Activated gamma-delta T cell treated with Interleukin-2 at 50 U/mL for 16 hours (primary cell): ENCODE measurements around the gene MRPL41.
"Not testable (repeated sequence)": the region's sequence is repeated elsewhere in the genome, so short reads cannot be mapped to it uniquely, and the experiment has no call there.

Experiments
- DNase-seq: peaks from one replicate; pipeline ENCODE4 v3.0.0-alpha.2; 2020

MRPL41 gene

DNA sequence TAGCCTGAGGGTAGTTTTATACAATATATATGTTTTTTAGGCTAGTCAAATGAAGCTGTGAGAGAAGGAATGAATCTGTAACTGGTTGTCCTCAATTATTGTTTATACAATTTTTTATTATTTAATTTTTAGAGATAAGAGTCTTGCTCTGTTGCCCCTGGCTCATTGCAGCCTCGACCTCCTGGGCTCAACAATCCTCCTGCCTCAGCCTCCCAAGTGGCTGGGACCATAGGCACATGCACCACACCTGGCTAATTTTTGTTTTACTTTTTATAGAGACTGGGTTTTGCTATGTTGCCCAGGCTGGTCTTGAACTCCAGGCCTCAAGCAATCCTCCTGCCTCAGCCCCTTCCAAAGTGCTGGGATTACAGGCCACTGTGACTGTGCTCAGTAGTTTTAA, 2.7 kb downstream of the MRPL41 start:
- no peak for DNase-seq

DNA sequence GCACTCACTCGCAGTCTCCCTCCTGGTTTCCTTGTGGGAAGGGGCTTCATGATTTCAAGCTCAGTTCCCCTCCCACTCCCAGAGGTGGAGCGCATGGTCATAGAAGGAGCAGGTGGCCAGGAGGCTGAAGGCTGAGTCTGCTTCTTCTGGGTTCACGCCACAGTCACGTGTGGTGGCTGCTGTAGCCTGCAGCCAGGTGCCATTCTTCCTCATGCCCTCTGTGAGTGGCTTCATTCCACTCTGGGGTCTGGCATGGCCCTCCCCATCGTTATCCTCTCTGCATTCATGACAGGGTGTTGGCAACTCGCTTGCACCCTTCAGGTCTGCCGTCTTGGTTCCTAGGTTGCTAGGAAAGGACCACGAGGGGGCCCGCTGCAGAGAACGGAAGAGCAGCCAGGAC, 3.5 kb downstream of the MRPL41 start:
- no peak for DNase-seq

DNA sequence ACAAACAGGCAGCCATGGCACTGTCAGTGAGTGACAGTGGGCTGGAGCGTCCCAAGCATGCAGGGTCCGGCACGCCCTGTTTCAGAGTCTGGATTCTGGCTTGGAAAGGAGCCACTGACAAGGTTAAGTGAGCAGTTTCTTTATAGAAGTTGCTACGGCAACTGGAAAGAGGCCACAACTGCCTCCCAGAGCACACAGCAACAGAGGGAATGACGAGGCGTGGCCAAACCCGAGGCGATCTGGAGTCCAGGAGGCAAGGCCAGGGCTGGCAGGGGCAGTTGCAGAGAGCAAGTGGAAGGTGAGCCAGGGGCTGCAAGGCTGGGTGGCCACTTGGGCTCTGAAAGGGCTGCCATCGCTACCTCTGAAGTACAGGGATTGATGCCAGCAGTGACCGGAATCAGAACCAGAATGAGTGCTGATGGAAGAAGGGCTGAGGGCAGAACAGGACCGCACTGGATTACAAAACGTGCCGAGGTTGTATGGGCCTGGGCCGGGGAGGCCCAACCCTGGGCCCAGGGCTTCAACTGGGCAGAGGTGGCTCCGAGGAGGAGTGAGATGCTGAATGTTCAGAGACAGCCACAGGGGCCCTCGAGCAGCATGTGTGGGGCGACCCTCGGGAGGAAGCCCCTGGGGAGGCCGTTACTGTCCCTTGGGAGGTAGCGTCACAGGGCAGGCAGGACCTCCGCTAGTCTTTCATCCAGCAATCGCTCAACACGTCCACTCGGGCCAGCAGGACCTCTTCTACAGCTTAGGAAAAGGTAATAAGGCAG, 4.6 kb downstream of the MRPL41 start:
- no peak for DNase-seq

GRCh38 chr9:137558127-137558526, 6.4 kb downstream of the MRPL41 start:
- DNase-seq = no peak

DNA sequence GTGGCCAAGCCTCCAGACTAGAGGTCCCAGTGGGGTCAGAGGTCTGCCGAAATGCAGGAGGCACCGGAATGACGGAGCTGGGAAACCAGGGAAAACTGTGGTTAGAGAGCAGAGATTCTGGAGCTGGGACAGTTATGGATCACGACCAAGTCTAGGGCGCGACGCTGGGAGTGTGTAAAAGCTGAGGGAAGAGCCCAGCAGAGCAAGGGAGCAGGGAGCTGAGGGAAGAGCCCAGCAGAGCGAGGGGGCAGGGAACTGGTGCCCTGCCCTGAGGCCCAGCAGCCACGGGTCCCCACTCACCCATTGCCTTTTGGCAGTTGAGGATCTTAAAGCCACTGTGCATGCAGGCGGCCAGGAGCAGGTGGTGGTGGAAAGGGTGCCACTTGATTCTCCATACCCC, 12.5 kb downstream of the MRPL41 start:
- no peak for DNase-seq

DNA sequence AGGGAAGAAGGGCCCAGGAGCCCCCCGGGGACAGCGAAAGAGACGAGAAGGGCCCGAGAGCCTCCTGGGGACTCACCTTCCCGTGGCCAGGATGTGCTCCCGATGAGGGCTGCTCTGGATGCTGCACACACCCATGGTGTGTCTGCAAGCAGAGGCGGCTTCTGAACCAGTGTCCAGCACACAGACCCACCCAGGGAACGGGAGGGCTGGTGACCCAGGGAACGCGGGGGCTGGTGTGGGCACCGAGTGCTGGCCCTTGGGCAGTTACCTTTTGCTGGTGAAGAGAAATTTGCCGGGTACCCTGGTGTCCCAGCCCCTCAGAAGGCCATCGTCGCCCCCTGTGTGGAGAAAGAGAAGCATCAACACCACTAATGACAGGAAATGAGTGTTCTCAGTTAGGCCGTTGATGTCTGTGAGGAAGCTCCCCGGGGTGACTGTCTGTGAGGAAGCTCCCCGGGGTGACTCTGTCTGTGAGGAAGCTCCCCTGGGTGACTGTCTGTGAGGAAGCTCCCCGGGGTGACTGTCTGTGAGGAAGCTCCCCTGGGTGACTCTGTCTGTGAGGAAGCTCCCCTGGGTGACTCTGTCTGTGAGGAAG, 13.2 kb downstream of the MRPL41 start:
- no peak for DNase-seq

- DNase-seq = not testable (repeated sequence)
These were observed 16.8 kb downstream of the MRPL41 start for GRCh38 chr9:137568445-137568844.

DNA sequence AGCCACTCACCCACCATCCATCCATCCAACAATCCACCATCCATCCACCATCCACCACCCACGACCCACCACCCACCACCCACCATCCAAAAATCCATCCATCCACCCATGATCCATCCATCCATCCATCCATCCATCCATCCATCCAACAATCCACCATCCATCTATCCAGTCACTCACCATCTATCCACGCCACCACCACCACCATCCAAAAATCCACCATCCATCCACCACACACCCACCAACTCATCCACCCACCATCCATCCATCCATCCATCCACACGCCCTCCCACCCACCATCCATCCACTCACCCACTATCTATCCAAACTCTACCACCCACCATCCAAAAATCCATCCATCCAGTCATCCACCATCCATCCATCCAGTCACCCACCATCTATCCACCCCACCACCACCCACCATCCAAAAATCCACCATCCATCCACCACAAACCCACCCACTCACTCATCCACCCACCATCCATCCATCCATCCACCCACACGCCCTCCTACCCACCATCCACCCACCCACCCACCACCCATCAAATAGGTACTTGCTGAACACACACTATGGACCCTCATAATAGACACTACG, 18.0 kb downstream of the MRPL41 start:
- DNase-seq = no peak

DNA sequence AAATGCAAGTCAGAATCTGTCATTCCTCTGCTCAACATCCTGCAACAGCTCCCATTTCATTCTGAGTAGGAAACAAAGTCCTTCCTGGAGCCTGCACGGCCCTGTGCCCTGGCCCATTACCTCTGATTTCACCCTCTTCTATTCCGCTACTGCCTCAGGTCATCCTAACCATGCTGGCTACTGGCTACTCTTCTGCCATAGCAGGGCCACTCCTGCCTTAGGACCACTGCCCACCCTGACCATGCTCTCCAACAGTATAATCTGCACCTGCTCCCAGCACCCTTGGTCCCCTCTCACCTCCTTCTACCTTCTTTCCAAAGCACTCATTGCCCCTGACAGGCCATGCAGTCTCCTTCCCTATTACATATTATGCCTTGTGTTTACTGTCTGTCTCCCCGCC, 18.9 kb downstream of the MRPL41 start:
- DNase-seq = no peak

DNA sequence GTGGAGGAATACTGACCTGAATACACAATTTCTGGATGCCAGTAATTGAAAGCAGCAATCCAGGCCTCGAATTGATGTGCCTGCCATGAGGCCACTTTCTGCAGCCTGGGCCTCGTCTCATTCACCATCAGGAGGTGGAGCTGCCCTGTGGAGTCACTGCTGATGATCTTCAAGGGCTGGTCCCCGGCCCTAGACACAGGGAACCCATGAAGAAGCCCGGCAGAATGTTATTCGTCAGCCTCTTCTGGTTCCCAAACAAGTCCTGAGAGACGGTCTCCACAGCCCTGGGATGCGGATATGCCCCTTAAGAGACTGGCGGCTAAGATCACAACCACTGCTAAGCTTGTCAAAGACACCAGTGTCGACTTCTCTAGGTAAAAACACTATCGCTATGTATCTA, 22.5 kb downstream of the MRPL41 start:
- no peak for DNase-seq

DNA sequence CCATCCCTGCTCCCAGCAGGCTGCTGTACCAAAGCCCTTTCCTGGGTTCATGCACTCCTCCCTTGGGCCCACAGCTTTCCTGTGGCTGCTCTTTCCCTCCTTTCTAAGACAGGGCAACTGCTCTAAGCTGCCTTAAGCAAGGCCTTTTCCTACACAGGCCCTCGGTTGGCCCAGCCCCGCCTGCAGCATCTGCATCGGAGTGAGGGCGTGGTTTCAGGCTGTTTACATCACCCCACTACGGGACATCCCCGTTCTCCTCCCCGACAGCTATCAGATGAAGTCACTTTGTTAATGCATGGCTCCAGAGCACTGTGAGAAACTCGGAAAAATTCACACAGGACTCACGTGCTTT, 23.7 kb downstream of the MRPL41 start:
- DNase-seq = no peak

- no peak for DNase-seq
These were observed 24.2 kb downstream of the MRPL41 start for GRCh38 chr9:137575716-137576411.

GRCh38 chr9:137578518-137579258, 27.0 kb downstream of the MRPL41 start, which contains the start of gene DPH7:
Gene DPH7, minus strand, starts transcription at chr9:137578925. Its CDS starts 148 bp downstream, at chr9:137578777.
- DNase-seq = peak; percentile 98

- DNase-seq = no peak
These were observed 27.6 kb downstream of the MRPL41 start for GRCh38 chr9:137579259-137579604.

DNA sequence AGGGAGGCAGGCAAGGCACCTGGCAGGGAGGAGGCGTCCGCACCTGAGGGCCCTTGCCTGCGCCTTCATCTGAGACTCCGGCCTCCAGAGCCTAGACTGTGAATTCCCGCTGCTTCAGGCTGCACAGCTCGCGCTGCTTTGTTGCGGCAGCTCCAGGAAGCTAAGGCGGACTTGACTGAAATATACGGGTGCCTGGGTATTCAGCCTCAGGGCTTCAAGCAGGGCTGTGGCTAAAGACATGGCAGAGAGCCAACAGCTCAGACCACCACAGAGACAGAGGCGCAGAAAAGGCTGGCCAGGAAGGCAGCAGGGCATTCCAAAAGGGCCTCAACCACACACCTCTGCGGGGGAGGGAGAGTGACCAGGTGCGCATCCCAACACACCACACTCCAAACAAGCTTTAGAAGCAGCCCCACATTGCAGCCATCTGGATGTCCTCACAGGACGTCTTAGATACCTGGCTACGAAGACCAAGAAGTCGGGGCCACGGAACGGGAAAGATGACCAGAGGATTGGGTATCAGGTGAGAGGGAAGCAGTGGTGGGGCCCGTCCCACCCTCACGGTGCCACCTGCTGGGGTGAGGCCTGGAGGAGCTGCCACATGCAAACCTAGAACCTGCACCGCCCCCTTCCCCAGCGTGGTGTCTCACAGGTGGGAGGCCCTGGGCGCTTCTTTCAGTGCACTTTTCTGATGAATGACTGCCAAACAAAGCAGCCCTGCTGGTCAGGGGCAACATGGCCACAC, 28.7 kb downstream of the MRPL41 start:
- DNase-seq = no peak

GRCh38 chr9:137580954-137581322, 29.3 kb downstream of the MRPL41 start:
- DNase-seq = no peak

DNA sequence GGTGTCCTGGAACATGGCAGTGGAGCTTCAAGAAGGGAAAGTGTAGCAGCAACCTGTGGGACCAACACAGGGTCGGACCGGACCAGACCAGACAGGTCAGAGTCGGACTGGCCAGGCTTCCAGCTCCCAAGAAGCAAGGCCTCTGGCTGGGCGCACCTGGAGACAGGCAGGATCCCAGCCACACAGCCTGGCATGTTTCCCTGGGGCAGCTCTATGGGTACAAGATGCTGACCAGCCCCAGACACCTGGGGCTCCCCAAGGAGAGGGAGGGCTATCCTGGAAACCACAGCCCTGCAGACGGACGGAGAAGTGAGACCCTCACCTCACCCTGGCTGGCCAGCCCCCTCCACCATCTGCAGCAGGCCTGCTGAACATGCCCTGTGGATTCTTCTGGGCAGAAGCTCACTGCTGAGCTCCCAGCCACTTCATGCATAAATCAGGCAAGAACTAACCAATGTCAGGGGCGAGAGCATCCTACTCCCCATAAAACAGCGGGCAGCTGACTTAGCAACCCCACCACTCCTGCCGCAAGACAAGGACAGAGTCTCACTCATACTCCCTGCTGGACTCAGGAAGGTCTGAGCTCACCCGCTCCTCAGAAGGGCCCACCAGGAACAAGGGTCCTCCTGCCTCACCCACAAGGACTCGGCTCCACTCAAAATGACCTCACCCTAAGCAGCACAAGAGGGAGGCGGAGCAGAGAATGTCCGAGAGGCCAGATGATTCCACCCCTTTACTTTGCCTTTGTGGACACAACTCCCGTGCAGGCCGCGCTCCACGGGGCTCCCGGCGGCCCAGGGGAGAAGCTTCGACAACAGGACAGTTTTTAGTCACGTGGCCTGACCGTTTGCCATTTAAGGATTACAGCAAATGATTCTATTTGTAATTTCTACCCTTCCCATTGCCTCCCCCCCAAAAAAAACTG, 29.9 kb downstream of the MRPL41 start:
- DNase-seq = no peak

GRCh38 chr9:137582286-137582860, 30.7 kb downstream of the MRPL41 start:
- DNase-seq = no peak

DNA sequence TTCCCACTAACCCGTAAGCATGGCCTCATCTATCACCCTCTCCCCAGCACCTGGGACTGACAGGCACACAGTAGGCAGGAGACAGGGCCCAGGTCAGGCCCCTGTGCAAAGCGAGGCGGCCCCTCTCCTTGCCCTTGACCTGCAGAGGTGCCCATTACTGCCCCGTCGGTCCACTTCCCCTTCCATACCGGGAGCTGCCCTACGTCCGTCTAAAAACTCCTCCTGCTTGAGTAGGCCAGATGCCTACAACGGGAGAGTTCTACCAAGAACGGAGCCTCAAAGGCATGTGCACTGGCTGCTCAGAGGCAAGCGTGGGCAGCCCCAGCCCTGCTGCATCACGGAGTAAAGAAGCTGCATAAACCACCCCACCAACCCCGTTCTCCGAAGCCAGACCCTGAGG, 31.7 kb downstream of the MRPL41 start:
- DNase-seq = no peak

DNA sequence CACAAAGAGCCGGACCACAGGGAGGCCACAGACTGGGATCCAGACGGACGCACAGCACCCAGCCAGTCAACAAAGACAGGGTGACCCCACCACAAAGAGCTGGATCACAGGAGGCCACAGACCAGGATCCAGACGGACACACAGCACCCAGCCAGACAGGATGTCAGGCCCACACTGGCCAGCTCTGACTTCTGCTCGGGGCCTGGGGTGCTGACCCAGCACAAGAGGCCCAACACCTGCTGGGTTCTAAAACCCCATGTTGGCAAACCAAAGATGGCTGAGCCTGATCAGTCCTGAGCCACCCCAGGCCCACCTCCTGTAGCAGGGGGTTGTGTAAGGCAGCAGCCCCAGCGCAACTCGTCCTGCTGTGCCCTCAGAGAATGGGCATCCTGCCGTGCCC, 32.3 kb downstream of the MRPL41 start:
- DNase-seq = no peak

GRCh38 chr9:137586854-137587253, 35.2 kb downstream of the MRPL41 start:
- DNase-seq = no peak
